ENCODE measurements around the gene SH3RF3.

DNA sequence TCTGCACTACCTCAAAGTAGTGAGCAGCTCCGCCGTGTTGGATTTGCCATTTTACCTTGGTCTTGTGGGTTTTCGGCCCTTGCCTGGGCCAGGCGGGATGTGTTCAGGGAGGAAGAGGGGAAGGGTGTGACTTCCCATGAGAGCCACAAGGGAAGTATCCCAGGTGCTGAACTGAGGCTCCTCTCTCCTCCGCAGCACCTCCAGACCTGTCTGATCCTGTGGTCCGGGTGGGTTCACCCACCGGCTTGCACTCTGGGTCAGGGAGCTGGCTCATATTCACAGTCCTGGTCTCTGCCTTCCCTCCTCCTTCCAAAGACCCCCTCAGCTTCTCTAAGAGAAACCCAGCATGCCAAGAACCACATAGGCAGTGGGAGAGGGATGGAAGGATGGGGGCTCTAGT lies 249.0 kb downstream of the SH3RF3 start:
- TF ChIP-seq, protein P1, sequence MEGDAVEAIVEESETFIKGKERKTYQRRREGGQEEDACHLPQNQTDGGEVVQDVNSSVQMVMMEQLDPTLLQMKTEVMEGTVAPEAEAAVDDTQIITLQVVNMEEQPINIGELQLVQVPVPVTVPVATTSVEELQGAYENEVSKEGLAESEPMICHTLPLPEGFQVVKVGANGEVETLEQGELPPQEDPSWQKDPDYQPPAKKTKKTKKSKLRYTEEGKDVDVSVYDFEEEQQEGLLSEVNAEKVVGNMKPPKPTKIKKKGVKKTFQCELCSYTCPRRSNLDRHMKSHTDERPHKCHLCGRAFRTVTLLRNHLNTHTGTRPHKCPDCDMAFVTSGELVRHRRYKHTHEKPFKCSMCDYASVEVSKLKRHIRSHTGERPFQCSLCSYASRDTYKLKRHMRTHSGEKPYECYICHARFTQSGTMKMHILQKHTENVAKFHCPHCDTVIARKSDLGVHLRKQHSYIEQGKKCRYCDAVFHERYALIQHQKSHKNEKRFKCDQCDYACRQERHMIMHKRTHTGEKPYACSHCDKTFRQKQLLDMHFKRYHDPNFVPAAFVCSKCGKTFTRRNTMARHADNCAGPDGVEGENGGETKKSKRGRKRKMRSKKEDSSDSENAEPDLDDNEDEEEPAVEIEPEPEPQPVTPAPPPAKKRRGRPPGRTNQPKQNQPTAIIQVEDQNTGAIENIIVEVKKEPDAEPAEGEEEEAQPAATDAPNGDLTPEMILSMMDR (IDR thresholded peaks at IDR 0.05), result no peak
- TF ChIP-seq POLR2AphosphoS5 (IDR thresholded peaks at IDR 0.05) (no peak), POLR2A (IDR thresholded peaks at IDR 0.05) (no peak), EP300 (IDR thresholded peaks at IDR 0.05) (no peak)

Measured in upper lobe of left lung (tissue), 4 donors.